NOMO-1 treated with dmso at 0.1 percent for 144 hours (cell line): ENCODE data around the gene PRUNE2.
"Not testable (repeated sequence)": the region's sequence is repeated elsewhere in the genome, so short reads cannot be mapped to it uniquely, and the experiment has no call there.

Source experiments
- DNase-seq: peaks from one replicate; lab custom pipeline; 2025; ENCODE audit not compliant: unreplicated experiment; lab: John Stamatoyannopoulos, UW

Gene PRUNE2

GRCh38 chr9:76667521-76667957 lies 238.4 kb downstream of the PRUNE2 start:
- DNase-seq: no peak

DNA sequence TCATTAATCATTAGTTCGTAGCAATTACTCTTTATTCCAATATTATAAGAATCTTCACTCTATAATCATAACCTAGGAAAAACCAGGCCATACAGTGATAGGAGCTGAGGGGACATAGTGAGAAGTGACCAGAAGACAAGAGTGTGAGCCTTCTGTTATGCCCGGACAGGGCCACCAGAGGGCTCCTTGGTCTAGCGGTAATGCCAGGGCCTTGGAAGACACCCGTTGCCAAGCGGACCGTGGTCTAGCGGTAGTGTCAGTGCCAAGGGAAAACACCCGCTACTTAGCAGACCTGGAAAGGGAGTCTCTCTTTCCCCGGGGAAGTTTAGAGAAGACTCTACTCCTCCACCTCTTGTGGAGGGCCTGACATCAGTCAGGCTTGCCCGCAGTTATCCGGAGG lies 239.9 kb downstream of the PRUNE2 start:
- DNase-seq: not testable (repeated sequence)

GRCh38 chr9:76665458-76665857 lies 240.5 kb downstream of the PRUNE2 start:
- DNase-seq: no peak

DNA sequence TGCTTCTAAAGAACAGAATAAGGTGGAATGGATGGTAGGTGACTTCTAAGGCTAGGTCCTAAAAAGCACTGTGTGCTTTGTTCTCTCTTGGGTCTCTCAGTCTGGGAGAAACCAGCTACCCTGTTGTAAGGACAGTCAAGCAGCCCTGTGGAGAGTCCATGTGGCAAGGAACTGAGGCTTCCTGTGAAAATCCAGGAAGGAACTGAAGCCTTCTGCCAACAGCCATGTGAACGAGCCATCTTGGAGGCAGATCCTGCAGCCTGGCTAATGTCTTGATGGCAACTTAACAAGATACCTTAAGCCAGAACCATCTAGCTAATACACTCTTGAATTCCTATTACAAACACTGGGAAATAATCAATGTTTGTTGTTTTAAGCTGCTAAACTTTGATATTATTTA lies 241.8 kb downstream of the PRUNE2 start:
- no peak for DNase-seq

- no peak for DNase-seq
Observed at GRCh38 chr9:76662476-76663281, 243.2 kb downstream of the PRUNE2 start.

DNA sequence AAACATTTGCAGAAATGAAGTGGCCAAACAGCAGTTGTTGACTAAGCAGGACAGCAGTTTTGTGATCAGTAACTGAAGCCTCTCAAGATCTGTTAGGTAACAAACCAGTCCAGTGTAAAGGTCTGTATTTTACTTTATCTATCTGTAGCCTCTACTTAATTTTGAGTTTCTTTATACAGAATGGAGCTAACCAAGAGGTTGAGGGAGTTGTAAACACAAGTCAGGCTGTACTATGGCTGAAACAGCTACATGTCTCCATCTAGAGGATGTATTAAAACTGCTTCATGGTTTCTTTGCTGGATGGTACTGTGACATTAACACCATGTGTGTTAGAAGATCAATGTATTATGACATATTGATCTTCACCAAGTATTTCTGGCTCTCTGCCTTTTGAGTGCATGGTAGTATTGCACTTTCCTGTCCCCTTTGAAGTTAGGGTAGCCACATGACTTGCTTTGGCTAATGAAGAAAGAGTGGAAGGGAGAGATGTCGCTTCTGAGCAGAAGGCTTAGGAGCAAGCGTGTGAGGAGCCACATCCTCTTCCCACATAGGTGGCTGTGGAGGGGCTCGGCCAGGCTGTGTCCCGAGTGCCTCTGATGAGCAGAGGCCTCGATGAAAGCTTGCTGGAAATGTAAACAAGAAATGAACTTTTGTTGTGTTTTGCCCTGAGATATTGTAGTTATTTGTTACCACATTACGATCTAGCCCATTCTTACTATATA lies 247.2 kb downstream of the PRUNE2 start:
- no peak for DNase-seq

GRCh38 chr9:76657265-76657664 lies 248.6 kb downstream of the PRUNE2 start:
- no peak for DNase-seq

- DNase-seq: no peak
Observed at GRCh38 chr9:76655971-76656370, 249.9 kb downstream of the PRUNE2 start.

- DNase-seq: no peak
Observed at GRCh38 chr9:76655121-76655541, 250.8 kb downstream of the PRUNE2 start.

GRCh38 chr9:76654575-76654974 lies 251.3 kb downstream of the PRUNE2 start:
- no peak for DNase-seq

DNA sequence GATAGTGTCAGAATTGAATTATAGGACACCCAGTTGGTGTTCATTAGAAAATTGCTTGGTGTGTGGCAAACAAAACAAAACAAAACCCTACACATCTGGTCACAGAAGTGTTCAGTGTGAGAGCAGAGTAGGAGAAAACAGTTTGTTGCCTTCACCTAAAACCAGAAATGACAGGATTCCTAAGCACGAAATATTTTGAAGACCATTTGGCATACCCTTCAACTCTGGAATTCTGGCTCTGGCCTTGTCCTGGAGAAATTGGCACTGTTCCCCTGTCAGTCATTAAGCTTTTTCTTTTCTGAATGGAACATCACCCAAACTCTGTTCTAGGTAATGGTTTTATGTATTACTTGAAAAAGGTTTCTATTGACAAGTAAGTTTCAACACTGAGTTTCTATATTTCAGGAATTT lies 251.9 kb downstream of the PRUNE2 start:
- no peak for DNase-seq

DNA sequence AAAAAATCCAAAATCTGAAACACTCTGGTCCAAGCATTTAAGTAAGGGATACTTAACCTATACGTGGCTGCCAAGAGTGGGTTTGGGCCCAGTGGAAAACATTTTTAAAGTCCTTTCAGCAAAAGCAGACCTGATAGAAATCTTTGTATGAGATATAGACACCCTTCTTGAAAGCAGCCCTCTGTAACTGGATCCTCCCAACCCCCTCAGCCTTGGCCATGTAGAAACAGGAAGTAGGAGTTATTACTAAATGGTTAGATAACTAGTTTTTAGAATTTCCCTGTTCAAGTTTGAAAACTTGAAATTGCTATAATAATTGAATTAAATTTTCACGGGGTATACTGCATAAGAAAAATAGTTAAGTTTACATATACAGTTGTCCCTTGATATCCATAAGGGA lies 253.0 kb downstream of the PRUNE2 start:
- peak; percentile 30 for DNase-seq

DNA sequence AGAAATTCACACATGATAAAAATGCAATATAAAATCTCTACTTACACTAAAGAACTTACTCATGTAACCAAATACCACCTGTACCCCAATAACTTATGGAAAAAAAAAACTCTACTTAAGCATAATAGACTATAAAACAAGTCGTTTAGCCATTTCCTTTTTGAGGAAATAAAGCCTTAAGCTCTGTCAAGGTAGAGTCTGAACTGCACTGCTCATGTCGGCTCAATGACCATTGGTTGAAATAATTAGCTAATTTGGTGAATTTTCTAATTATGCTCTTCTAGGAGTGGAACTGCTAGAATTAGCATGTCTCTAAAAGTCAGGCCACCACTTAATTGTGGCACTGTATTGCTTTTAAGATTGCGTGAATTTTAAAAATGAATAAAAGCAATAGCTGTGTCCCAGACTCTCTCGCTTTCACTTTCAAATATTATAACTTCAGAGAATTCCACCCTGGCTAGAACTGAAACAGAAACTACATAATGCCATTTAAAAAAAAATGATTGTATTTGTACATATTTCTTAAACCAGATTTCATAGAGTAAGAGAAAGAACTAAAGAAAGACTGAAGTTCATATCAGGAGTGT lies 254.7 kb downstream of the PRUNE2 start:
- DNase-seq: no peak

DNA sequence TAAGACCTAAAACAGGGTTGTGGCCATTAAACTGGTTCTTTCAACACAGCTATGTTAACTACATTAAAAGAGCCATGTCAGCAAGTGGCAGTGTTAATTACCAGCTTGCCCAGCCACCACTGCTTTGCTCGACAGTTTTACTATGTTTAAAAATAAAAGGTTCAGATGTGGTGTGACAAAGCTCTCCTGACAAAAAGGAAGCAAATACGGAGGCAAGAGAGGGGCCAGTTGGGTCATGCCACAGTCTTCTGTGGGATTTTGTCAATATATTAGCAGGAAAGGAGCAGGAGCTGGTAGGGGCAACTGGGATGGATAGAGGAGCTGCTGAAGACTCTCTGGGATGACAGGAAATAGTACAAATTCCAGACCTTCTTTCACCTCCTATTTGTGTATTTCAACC lies 255.2 kb downstream of the PRUNE2 start:
- peak; percentile 33 for DNase-seq

- DNase-seq: no peak
Observed at GRCh38 chr9:76649894-76650293, 256.0 kb downstream of the PRUNE2 start.

GRCh38 chr9:76646249-76646648 lies 259.7 kb downstream of the PRUNE2 start:
- DNase-seq: no peak

GRCh38 chr9:76644647-76645250 lies 261.2 kb downstream of the PRUNE2 start:
- no peak for DNase-seq

- no peak for DNase-seq
Observed at GRCh38 chr9:76644171-76644570, 261.7 kb downstream of the PRUNE2 start.

DNA sequence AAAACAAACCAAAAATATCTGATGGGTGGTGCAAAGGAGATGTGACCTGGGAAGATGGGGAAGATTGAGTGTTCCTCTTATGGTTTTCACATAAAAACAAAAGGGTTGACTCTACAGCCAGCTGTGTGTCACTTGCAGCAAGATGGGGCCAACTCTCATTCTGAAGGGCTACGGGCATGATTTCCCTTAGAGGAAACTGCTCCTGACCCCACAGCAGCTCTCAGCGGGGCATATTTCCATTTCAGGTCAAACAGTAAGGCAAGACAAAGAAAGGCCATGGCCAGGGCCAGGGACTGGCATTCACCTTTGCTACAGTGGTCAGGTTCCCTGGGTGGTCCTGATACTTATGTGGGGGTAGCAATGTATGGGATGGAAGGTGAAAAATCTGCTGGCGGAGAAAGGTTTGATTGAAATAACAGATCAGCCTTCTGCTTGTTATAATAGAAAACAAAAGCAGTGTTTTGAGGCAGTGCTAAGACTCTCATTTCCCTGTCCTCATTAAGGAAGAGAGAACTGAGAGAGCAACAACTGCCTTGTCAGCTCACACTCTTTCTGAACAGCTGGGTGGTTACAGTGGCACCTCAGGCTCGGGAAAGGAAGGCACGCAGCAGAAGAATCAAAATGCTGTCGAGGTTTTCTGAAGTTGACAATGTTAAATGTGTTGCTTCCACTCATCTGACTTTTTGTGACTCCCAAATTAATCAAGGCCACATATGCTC lies 262.4 kb downstream of the PRUNE2 start:
- DNase-seq: no peak

GRCh38 chr9:76642701-76643209 lies 263.2 kb downstream of the PRUNE2 start:
- DNase-seq: no peak

- DNase-seq: no peak
Observed at GRCh38 chr9:76642074-76642473, 263.8 kb downstream of the PRUNE2 start.
